Mesenchymal stem cell (in vitro differentiated cells and primary cell): Measurements from ENCODE around the gene EPM2A.
A peak's percentile ranks its signal among the peaks of the same experiment; 100 is the strongest.

ENCODE experiments used
- DNase-seq: peaks from one replicate; pipeline ENCODE4 v3.0.0-alpha.2; 2013
- H2AFZ ChIP-seq: one replicate; pipeline ENCODE4 v1.6.1; 2013; ENCODE audit warnings: low read depth, mild to moderate bottlenecking, control low read depth, inconsistent platforms, low read length, moderate library complexity
- H2AK5ac ChIP-seq: 2 replicates; pipeline ENCODE4 v1.6.1; 2013; ENCODE audit warnings: low read length, moderate library complexity, mild to moderate bottlenecking, inconsistent platforms; ENCODE audit not compliant: severe bottlenecking
- H2BK120ac ChIP-seq: one replicate; pipeline ENCODE4 v1.6.1; 2013; ENCODE audit warnings: low read depth, mild to moderate bottlenecking, inconsistent platforms, low read length, moderate library complexity
- H2BK12ac ChIP-seq, 2 experiments: one replicate each; pipeline ENCODE4 v1.6.1; 2013; ENCODE audit warnings: inconsistent platforms in 2 of 2, low read length in 2 of 2, mild to moderate bottlenecking in 2 of 2, moderate library complexity in 2 of 2, control low read depth in 1 of 2
- H2BK15ac ChIP-seq: one replicate; pipeline ENCODE4 v1.6.1; 2013; ENCODE audit warnings: mild to moderate bottlenecking, low read depth, inconsistent platforms; ENCODE audit not compliant: poor library complexity, severe bottlenecking
- H2BK5ac ChIP-seq: 2 replicates; pipeline ENCODE4 v1.6.1; 2013; ENCODE audit warnings: low read depth, mild to moderate bottlenecking, low read length, control low read depth, inconsistent platforms; ENCODE audit not compliant: poor library complexity, severe bottlenecking
- H3K14ac ChIP-seq, 2 experiments: one replicate each; pipeline ENCODE4 v1.6.1; 2013; ENCODE audit warnings: inconsistent platforms in 2 of 2, low read length in 2 of 2, control low read depth in 1 of 2, mild to moderate bottlenecking in 1 of 2, moderate library complexity in 1 of 2
- H3K18ac ChIP-seq, 2 experiments: one replicate each; pipeline ENCODE4 v1.6.1; 2013; ENCODE audit warnings: inconsistent platforms in 2 of 2, low read length in 2 of 2, control low read depth in 1 of 2, low read depth in 1 of 2, mild to moderate bottlenecking in 1 of 2
- H3K23ac ChIP-seq, 2 experiments: one replicate each; pipeline ENCODE4 v1.6.1; 2013; ENCODE audit warnings: inconsistent platforms in 2 of 2, low read length in 2 of 2, mild to moderate bottlenecking in 2 of 2, moderate library complexity in 2 of 2, control low read depth in 1 of 2
- H3K27ac ChIP-seq: 2 replicates; pipeline ENCODE4 v1.5.1; 2013; ENCODE audit warnings: mild to moderate bottlenecking, moderate library complexity, low read length, control low read depth, inconsistent platforms; ENCODE audit not compliant: poor library complexity, severe bottlenecking
- H3K27me3 ChIP-seq, 2 experiments: 2 replicates each; pipeline versions ENCODE4 v1.6.1 to v1.7.0; 2013; ENCODE audit warnings: low read length in 2 of 2, mild to moderate bottlenecking in 2 of 2, moderate library complexity in 2 of 2, control low read depth in 1 of 2, inconsistent platforms in 1 of 2; ENCODE audit not compliant: control insufficient read depth in 1 of 2, insufficient read depth in 1 of 2
- H3K36me3 ChIP-seq, 2 experiments: 2 replicates each; pipeline versions ENCODE4 v1.6.1 to v1.7.0; 2013; ENCODE audit warnings: low read length in 2 of 2, control low read depth in 1 of 2, inconsistent platforms in 1 of 2, low read depth in 1 of 2, mild to moderate bottlenecking in 1 of 2; ENCODE audit not compliant: insufficient read depth in 2 of 2, control insufficient read depth in 1 of 2
- H3K4ac ChIP-seq, 2 experiments: one replicate each; pipeline ENCODE4 v1.6.1; 2013; ENCODE audit warnings: inconsistent platforms in 2 of 2, low read length in 2 of 2, mild to moderate bottlenecking in 2 of 2, moderate library complexity in 2 of 2, control low read depth in 1 of 2, low read depth in 1 of 2
- H3K4me1 ChIP-seq: 2 replicates; pipeline ENCODE4 v1.6.1; 2013; ENCODE audit warnings: low read depth, low read length, control low read depth; ENCODE audit not compliant: control insufficient read depth, insufficient read depth
- H3K4me2 ChIP-seq: 2 replicates; pipeline ENCODE4 v1.6.1; 2013; ENCODE audit warnings: low read length, mild to moderate bottlenecking, inconsistent platforms; ENCODE audit not compliant: poor library complexity, severe bottlenecking
- H3K4me3 ChIP-seq, 2 experiments: 2 replicates each; pipeline versions ENCODE4 v1.5.1 to v1.7.0; 2013; ENCODE audit warnings: low read length in 2 of 2, mild to moderate bottlenecking in 2 of 2, control low read depth in 1 of 2, low read depth in 1 of 2; ENCODE audit not compliant: insufficient read depth in 1 of 2
- H3K79me1 ChIP-seq: replicated peaks from 2 replicates; pipeline ENCODE4 v1.6.1; 2013; ENCODE audit warnings: mild to moderate bottlenecking, control low read depth, low read length, inconsistent platforms; ENCODE audit not compliant: poor library complexity, severe bottlenecking
- H3K9ac ChIP-seq: 2 replicates; pipeline ENCODE4 v1.7.0; 2013; ENCODE audit warnings: mild to moderate bottlenecking, low read length, moderate library complexity
- H3K9me3 ChIP-seq: 2 replicates; pipeline ENCODE4 v1.7.0; 2013; ENCODE audit warnings: mild to moderate bottlenecking, low read length; ENCODE audit not compliant: control insufficient read depth
- H4K8ac ChIP-seq: one replicate; pipeline ENCODE4 v1.6.1; 2013; ENCODE audit warnings: inconsistent platforms, mild to moderate bottlenecking, low read length, moderate library complexity
- H4K91ac ChIP-seq: one replicate; pipeline ENCODE4 v1.6.1; 2013; ENCODE audit warnings: mild to moderate bottlenecking, low read length, inconsistent platforms
- WGBS: methylation state at CpG from one replicate; pipeline ENCODE4 v1.1.7; 2013; ENCODE audit warnings: mixed read lengths; 5-methylcytosine and 5-hydroxymethylcytosine counted together

The EPM2A gene

GRCh38 chr6:145633981-145634627 is 101.2 kb downstream of the EPM2A start:
- H3K4me3 ChIP-seq: no peak overlapping the region
- no peaks in the 10 kb centered on the region for H3K36me3 ChIP-seq
- H3K14ac ChIP-seq: peak overlapping the region in 1 of 2 experiments; percentile 4
- no peaks in the 10 kb centered on the region for H3K27me3 ChIP-seq
- H3K4ac ChIP-seq: no peak overlapping the region
- WGBS: 59% methylated on average over 11 of the region's 11 CpGs
- H3K79me1 ChIP-seq: no peaks in the 10 kb centered on the region
- no peaks in the 10 kb centered on the region for H3K9me3 ChIP-seq
- H4K8ac ChIP-seq: no peak overlapping the region
- no peak overlapping the region for H4K91ac ChIP-seq
- peaks cover 2% of the 10 kb centered on the region for H3K4me1 ChIP-seq
- H3K18ac ChIP-seq: no peak overlapping the region
- H2BK120ac ChIP-seq: no peak overlapping the region
- H2BK15ac ChIP-seq: no peak overlapping the region
- no peak overlapping the region for H2AFZ ChIP-seq
- H2AK5ac ChIP-seq: no peak overlapping the region
- no peak overlapping the region for H3K23ac ChIP-seq
- no peak overlapping the region for H3K27ac ChIP-seq
- no peak overlapping the region for H3K4me2 ChIP-seq
- no peak overlapping the region for H3K9ac ChIP-seq
- peak; percentile 75 for DNase-seq
- no peak overlapping the region for H2BK12ac ChIP-seq
- no peak overlapping the region for H2BK5ac ChIP-seq

- Histone ChIP-seq H3K36me3 (no peaks in the 10 kb centered on the region), H2BK15ac (no peak overlapping the region), H2BK5ac (no peak overlapping the region), H3K14ac (no peak overlapping the region), H3K4me1 (peaks cover 2% of the 10 kb centered on the region), H3K23ac (no peak overlapping the region), H3K4me2 (no peak overlapping the region), H3K79me1 (no peaks in the 10 kb centered on the region), H2BK12ac (no peak overlapping the region), H2AFZ (no peak overlapping the region), H3K4ac (no peak overlapping the region), H3K18ac (no peak overlapping the region), H3K9ac (no peak overlapping the region), H2BK120ac (no peak overlapping the region), H3K27ac (no peak overlapping the region), H2AK5ac (no peak overlapping the region), H3K4me3 (no peak overlapping the region), H4K8ac (no peak overlapping the region), H3K27me3 (no peaks in the 10 kb centered on the region), H4K91ac (no peak overlapping the region), H3K9me3 (no peaks in the 10 kb centered on the region)
- no peak for DNase-seq
- 96% methylated on average over 6 of the region's 6 CpGs for WGBS
Measured at GRCh38 chr6:145632971-145633370, 102.3 kb downstream of the EPM2A start.

GRCh38 chr6:145631374-145631773 is 103.9 kb downstream of the EPM2A start:
- Histone ChIP-seq H4K91ac (no peak overlapping the region), H2AFZ (no peak overlapping the region), H3K14ac (no peak overlapping the region), H3K9me3 (no peaks in the 10 kb centered on the region), H2AK5ac (no peak overlapping the region), H3K9ac (no peak overlapping the region), H3K4me2 (no peak overlapping the region), H2BK120ac (no peak overlapping the region), H3K4me1 (peaks cover 2% of the 10 kb centered on the region), H2BK5ac (no peak overlapping the region), H3K27me3 (no peaks in the 10 kb centered on the region), H3K18ac (no peak overlapping the region), H3K4ac (no peak overlapping the region), H3K79me1 (no peaks in the 10 kb centered on the region), H4K8ac (no peak overlapping the region), H3K36me3 (no peaks in the 10 kb centered on the region), H2BK12ac (no peak overlapping the region), H2BK15ac (no peak overlapping the region), H3K23ac (no peak overlapping the region), H3K27ac (no peak overlapping the region), H3K4me3 (no peak overlapping the region)
- no peak for DNase-seq

DNA sequence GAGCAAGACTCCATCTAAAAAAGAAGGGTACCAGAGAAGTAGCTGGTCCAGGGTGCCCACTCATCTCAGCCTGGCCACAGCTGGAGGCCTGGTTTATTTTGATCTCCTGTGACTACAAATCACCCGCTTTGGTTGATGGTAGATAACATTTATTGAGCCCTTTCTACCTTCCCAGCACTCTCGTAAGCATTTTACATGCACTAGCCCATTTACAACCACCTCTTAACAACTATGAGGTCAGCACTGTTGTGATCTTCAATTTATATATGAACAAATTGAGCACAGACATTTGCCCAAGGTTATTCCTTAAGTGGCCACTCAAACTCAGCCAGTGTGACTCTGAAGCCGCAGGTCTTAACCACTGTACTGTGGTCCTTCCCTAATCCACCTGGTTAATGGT is 104.7 kb downstream of the EPM2A start:
- 99% methylated on average over 2 of the region's 3 CpGs for WGBS

More for the DNA sequence above, 104.7 kb downstream of the EPM2A start:
- no peak overlapping the region for H4K8ac ChIP-seq
- H3K27me3 ChIP-seq: no peaks in the 10 kb centered on the region
- no peak overlapping the region for H2BK12ac ChIP-seq
- no peak overlapping the region for H3K27ac ChIP-seq
- no peak overlapping the region for H2AK5ac ChIP-seq
- no peak for DNase-seq
- H3K14ac ChIP-seq: no peak overlapping the region
- peaks cover 2% of the 10 kb centered on the region for H3K4me1 ChIP-seq
- H2BK5ac ChIP-seq: no peak overlapping the region
- no peak overlapping the region for H2BK15ac ChIP-seq
- no peaks in the 10 kb centered on the region for H3K9me3 ChIP-seq
- no peak overlapping the region for H4K91ac ChIP-seq
- H3K4ac ChIP-seq: no peak overlapping the region
- H3K36me3 ChIP-seq: no peaks in the 10 kb centered on the region
- H3K4me2 ChIP-seq: no peak overlapping the region
- no peak overlapping the region for H3K9ac ChIP-seq
- no peak overlapping the region for H3K18ac ChIP-seq
- no peak overlapping the region for H3K4me3 ChIP-seq
- H3K23ac ChIP-seq: no peak overlapping the region
- H3K79me1 ChIP-seq: no peaks in the 10 kb centered on the region
- H2AFZ ChIP-seq: no peak overlapping the region
- no peak overlapping the region for H2BK120ac ChIP-seq
